DND-41 (cell line): ENCODE results near the gene EYA2.

Experiments used
- ATAC-seq: fragments of 200-7000 bp; cut with Tn5 transposase; 3 replicates; pipeline ENCODE4 v1.9.1; 2021; ENCODE audit warnings: low read depth; ENCODE audit not compliant: insufficient read depth
- DNase-seq: peaks from one replicate; pipeline ENCODE4 v3.0.0-alpha.2; 2020
- H2AFZ ChIP-seq: 2 replicates; pipeline ENCODE4 v1.6.0; 2012; ENCODE audit warnings: low read depth, low read length
- H3K27ac ChIP-seq: 2 replicates; pipeline ENCODE4 v1.5.1; 2012; ENCODE audit warnings: low read length, inconsistent platforms
- H3K27me3 ChIP-seq: fragments of 200-600 bp; sonication (generic); 2 replicates; pipeline ENCODE4 v1.6.0; 2012; ENCODE audit warnings: low read length, mild to moderate bottlenecking, inconsistent platforms; ENCODE audit not compliant: insufficient read depth, poor library complexity
- H3K36me3 ChIP-seq: 2 replicates; pipeline ENCODE4 v1.5.1; 2012; ENCODE audit warnings: low read length, inconsistent platforms; ENCODE audit not compliant: insufficient read depth
- H3K4me1 ChIP-seq: 2 replicates; pipeline ENCODE4 v1.5.1; 2012; ENCODE audit warnings: mild to moderate bottlenecking, low read length; ENCODE audit not compliant: insufficient read depth
- H3K4me2 ChIP-seq: 2 replicates; pipeline ENCODE4 v1.6.0; 2012; ENCODE audit warnings: mild to moderate bottlenecking, moderate library complexity, low read length, inconsistent platforms; ENCODE audit not compliant: insufficient read depth
- H3K4me3 ChIP-seq, 2 experiments: fragments of 200-600 bp in 1 of 2; shearing (Covaris generic) in 1 of 2; 2 replicates each; pipeline ENCODE4 v1.5.1; 2012 to 2016; ENCODE audit warnings: inconsistent platforms in 2 of 2, low read length in 2 of 2, mild to moderate bottlenecking in 2 of 2, low read depth in 1 of 2, moderate library complexity in 1 of 2
- H3K79me2 ChIP-seq: 2 replicates; pipeline ENCODE4 v1.6.0; 2012; ENCODE audit warnings: low read length, inconsistent platforms; ENCODE audit not compliant: insufficient read depth
- H3K9ac ChIP-seq: 2 replicates; pipeline ENCODE4 v1.6.0; 2012; ENCODE audit warnings: low read depth, mild to moderate bottlenecking, inconsistent platforms, low read length, moderate library complexity
- H3K9me3 ChIP-seq: 2 replicates; pipeline ENCODE4 v1.5.1; 2012; ENCODE audit warnings: low read length, moderate library complexity, mild to moderate bottlenecking, inconsistent platforms; ENCODE audit not compliant: insufficient read depth, severe bottlenecking
- H4K20me1 ChIP-seq: 2 replicates; pipeline ENCODE4 v1.6.0; 2012; ENCODE audit warnings: low read length; ENCODE audit not compliant: insufficient read depth
- EZH2 ChIP-seq: IDR thresholded peaks from 3 replicates; pipeline ENCODE4 v1.6.1; 2012; ENCODE audit warnings: borderline replicate concordance, low read depth, mild to moderate bottlenecking, moderate library complexity, low read length, inconsistent platforms; ENCODE audit not compliant: severe bottlenecking
- TF ChIP-seq, protein P1 (sequence below): IDR thresholded peaks from 2 replicates; pipeline ENCODE4 v1.5.1; 2012; ENCODE audit warnings: borderline replicate concordance, low read length, moderate library complexity, mild to moderate bottlenecking; ENCODE audit not compliant: poor library complexity, severe bottlenecking; ENCODE audit errors: extremely low read depth

The EYA2 gene

DNA sequence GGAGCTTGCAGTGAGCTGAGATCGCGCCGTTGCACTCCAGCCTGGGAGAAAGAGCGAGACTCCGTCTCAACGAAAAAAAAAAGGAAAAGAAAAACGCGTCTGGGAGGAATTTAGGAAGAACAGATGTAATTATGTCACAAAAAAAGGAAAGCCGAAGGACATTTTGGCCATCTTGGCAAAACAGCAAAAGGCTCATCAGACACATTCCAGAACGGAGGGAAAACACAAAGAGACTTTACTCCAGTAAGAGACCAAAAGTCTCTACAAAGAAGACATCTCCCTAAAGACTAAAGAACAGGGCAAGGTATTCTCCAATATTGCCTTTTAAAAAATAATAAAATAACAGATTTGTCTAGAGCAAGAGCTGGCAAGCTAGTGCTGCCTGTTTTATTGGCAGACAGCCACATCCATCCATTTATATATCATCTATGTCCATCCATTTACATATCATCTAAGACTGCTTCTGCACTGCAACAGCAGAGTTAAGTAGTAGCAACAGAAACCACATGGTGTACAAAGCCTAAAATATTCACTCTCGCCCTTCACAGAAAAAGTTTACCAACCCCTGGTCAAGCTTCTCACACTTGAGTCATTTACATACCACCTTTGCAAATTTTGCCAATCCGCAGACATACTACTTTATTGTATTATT lies 328.0 kb downstream of the EYA2 start:
- Histone ChIP-seq H3K4me1 (no peaks in the 10 kb centered on the region), H3K36me3 (peaks cover 94% of the 10 kb centered on the region), H3K9me3 (no peaks in the 10 kb centered on the region), H4K20me1 (0 out of 2 replicates have a peak, but pooled peaks cover 6% of the 10 kb centered on the region), H2AFZ (no peak overlapping the region), H3K4me3 (no peak overlapping the region), H3K27me3 (no peaks in the 10 kb centered on the region), H3K4me2 (no peak overlapping the region), H3K79me2 (no peaks in the 10 kb centered on the region), H3K9ac (no peak overlapping the region), H3K27ac (no peak overlapping the region)
- DNase-seq (no peak), ATAC-seq (no peak)
- TF ChIP-seq, protein P1, sequence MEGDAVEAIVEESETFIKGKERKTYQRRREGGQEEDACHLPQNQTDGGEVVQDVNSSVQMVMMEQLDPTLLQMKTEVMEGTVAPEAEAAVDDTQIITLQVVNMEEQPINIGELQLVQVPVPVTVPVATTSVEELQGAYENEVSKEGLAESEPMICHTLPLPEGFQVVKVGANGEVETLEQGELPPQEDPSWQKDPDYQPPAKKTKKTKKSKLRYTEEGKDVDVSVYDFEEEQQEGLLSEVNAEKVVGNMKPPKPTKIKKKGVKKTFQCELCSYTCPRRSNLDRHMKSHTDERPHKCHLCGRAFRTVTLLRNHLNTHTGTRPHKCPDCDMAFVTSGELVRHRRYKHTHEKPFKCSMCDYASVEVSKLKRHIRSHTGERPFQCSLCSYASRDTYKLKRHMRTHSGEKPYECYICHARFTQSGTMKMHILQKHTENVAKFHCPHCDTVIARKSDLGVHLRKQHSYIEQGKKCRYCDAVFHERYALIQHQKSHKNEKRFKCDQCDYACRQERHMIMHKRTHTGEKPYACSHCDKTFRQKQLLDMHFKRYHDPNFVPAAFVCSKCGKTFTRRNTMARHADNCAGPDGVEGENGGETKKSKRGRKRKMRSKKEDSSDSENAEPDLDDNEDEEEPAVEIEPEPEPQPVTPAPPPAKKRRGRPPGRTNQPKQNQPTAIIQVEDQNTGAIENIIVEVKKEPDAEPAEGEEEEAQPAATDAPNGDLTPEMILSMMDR, result no peak
- no peak for TF ChIP-seq EZH2

DNA sequence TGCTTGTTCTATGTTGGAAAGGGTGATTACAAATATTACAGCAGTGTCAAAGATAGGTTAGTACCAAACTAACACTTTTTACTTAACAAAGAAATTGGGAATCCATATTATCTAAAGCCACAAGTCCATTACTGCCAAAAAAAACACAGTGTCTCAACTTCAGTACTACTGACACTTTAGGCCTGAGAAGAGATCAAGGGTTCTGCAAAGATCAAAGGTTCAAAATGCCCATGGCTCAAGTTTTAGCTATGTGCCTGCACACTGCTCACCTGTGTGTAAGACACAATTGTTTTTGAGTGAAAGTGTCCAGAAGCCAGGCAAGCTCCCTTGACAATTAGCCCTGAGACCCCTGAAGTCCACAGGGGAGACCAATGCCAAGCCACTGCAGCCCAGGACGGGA lies 329.3 kb downstream of the EYA2 start:
- no peak overlapping the region for H3K4me2 ChIP-seq
- no peak for TF ChIP-seq EZH2
- TF ChIP-seq, protein P1, result no peak
- H3K4me1 ChIP-seq, result no peaks in the 10 kb centered on the region
- 0 out of 2 replicates have a peak, but pooled peaks cover 3% of the 10 kb centered on the region for H4K20me1 ChIP-seq
- DNase-seq (no peak), ATAC-seq (no peak)
- H3K36me3 ChIP-seq, result peaks cover 93% of the 10 kb centered on the region
- no peak overlapping the region for H3K27ac ChIP-seq
- no peak overlapping the region for H2AFZ ChIP-seq
- no peaks in the 10 kb centered on the region for H3K27me3 ChIP-seq
- H3K9ac ChIP-seq, result no peak overlapping the region
- no peak overlapping the region for H3K4me3 ChIP-seq
- H3K9me3 ChIP-seq, result no peaks in the 10 kb centered on the region
- no peaks in the 10 kb centered on the region for H3K79me2 ChIP-seq

DNA sequence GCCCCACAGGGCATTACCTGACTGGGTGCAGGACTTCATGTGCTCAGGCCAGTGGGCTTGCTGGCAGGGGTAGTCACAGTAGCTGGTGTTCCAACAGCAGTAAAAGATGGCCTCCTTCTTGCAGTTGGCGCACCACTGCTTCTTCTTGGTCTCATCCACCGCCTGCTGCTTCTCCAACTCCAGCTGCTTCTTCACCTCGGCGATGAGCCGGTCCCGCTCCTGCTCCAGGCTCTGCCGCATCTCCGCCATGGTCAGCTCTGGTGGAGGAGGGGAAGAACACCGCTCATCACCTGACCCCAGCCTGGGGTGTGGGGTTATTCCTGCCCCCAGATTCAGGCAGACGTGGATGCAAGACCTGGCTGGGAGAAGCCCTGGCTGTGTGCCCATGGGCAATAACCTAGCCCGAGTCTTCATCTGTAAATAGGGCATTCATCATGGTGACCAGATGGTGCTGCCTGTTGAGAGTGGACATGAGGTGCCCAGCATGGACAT lies 329.7 kb downstream of the EYA2 start:
- no peaks in the 10 kb centered on the region for H3K79me2 ChIP-seq

DNA sequence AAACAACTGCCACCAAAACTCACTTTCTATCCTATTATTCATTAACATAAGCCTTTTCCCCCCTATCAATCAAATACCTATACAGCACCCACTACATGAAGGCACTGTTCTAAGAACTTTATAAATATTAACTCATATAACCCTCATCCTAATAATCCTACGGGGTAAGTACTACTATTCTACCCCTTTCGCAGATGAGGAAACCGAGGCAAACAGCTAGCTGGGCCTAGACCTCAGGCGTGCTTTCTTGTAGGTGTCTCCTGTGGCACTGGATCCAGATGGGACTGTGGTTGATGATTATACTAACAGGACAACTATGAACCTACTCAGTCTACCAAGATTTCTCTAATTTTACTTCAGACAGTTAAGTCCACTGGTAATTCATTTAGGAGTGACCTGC lies 330.2 kb downstream of the EYA2 start:
- H3K36me3 ChIP-seq, result peaks cover 96% of the 10 kb centered on the region
- H3K27ac ChIP-seq, result no peak overlapping the region
- no peak overlapping the region for H3K4me3 ChIP-seq
- TF ChIP-seq, protein P1, result no peak
- no peak for TF ChIP-seq EZH2
- H3K4me1 ChIP-seq, result no peaks in the 10 kb centered on the region
- H3K4me2 ChIP-seq, result no peak overlapping the region
- 0 out of 2 replicates have a peak, but pooled peaks cover 3% of the 10 kb centered on the region for H4K20me1 ChIP-seq
- H3K27me3 ChIP-seq, result no peaks in the 10 kb centered on the region
- H2AFZ ChIP-seq, result no peak overlapping the region
- ATAC-seq (no peak), DNase-seq (no peak)
- no peaks in the 10 kb centered on the region for H3K79me2 ChIP-seq
- no peaks in the 10 kb centered on the region for H3K9me3 ChIP-seq
- no peak overlapping the region for H3K9ac ChIP-seq

More for the DNA sequence above, 329.7 kb downstream of the EYA2 start:
- H3K9ac ChIP-seq, result no peak overlapping the region
- H3K4me2 ChIP-seq, result no peak overlapping the region
- H3K27ac ChIP-seq, result no peak overlapping the region
- no peak overlapping the region for H3K4me3 ChIP-seq
- H4K20me1 ChIP-seq, result 0 out of 2 replicates have a peak, but pooled peaks cover 3% of the 10 kb centered on the region
- no peaks in the 10 kb centered on the region for H3K9me3 ChIP-seq
- no peaks in the 10 kb centered on the region for H3K4me1 ChIP-seq
- no peak overlapping the region for H2AFZ ChIP-seq
- peaks cover 96% of the 10 kb centered on the region for H3K36me3 ChIP-seq
- H3K27me3 ChIP-seq, result no peaks in the 10 kb centered on the region
- DNase-seq (no peak), ATAC-seq (no peak)
- no peak for TF ChIP-seq EZH2
